Upper lobe of left lung (tissue), 6 donors: Measurements from ENCODE around the gene CXCL3. TPM values are rescaled to one million over a fixed set of nuclear protein-coding genes. Genes with fewer than 3 reads are reported as not detected.

Source experiments
- ATAC-seq, 2 donors: fragments of 200-7000 bp; cut with Tn5 transposase; one replicate each; pipeline ENCODE4 v1.9.1; 2022; ENCODE audit warnings: mild to moderate bottlenecking in 2 of 2, moderate library complexity in 2 of 2; ENCODE audit not compliant: low FRiP score in 2 of 2
- DNase-seq, 2 donors: peaks; one replicate each; pipeline ENCODE4 v3.0.0-alpha.2; 2019 to 2020
- H3K27ac ChIP-seq, 4 donors: fragments of 200-600 bp; sonication (generic); one replicate each; pipeline ENCODE4 v1.5.1; 2016 to 2019
- H3K27me3 ChIP-seq, 4 donors: fragments of 200-600 bp; sonication (generic); one replicate each; pipeline ENCODE4 v1.5.1; 2017 to 2019
- H3K36me3 ChIP-seq, 4 donors: fragments of 200-600 bp; sonication (generic); one replicate each; pipeline ENCODE4 v1.5.1; 2016 to 2019
- H3K4me1 ChIP-seq, 4 donors: fragments of 200-600 bp; sonication (generic); one replicate each; pipeline ENCODE4 v1.5.1; 2018 to 2019
- H3K4me3 ChIP-seq, 4 donors: fragments of 200-600 bp; sonication (generic); one replicate each; pipeline ENCODE4 v1.5.1; 2017 to 2019; ENCODE audit warnings: mild to moderate bottlenecking in 2 of 4, moderate library complexity in 1 of 4
- H3K9me3 ChIP-seq, 4 donors: fragments of 200-600 bp; sonication (generic); one replicate each; pipeline ENCODE4 v1.5.1; 2018 to 2019
- CTCF ChIP-seq, 6 experiments: fragments of 450-650 bp in 4 of 6; fragments of 200-600 bp in 2 of 6; sonication (generic) in 2 of 6; IDR thresholded peaks; one replicate each; pipeline ENCODE4 v1.5.1; 2016 to 2019; ENCODE audit warnings: antibody characterized with exemption in 6 of 6
- EP300 ChIP-seq, 4 donors: sonication (generic); formaldehyde crosslinking; IDR thresholded peaks; one replicate each; pipeline ENCODE4 v1.5.1; 2017; ENCODE audit warnings: antibody characterized with exemption in 4 of 4, control low read depth in 2 of 4
- POLR2A ChIP-seq, 4 donors: fragments of 450-650 bp; IDR thresholded peaks; one replicate each; pipeline ENCODE4 v1.5.1; 2016 to 2017; ENCODE audit warnings: antibody characterized with exemption in 4 of 4, mild to moderate bottlenecking in 2 of 4
- POLR2AphosphoS5 ChIP-seq, 2 donors: sonication (generic); formaldehyde crosslinking; IDR thresholded peaks; one replicate each; pipeline ENCODE4 v1.5.1; 2017; ENCODE audit warnings: antibody characterized with exemption in 2 of 2
- WGBS, 2 donors: methylation state at CpG; one replicate each; pipeline ENCODE4 v1.1.5; 2017 to 2018; 5-methylcytosine and 5-hydroxymethylcytosine counted together
- total RNA-seq, 6 donors: library from RNA; depleted of rRNA in 4 of 6; stranded (reverse); fragments of >200 nt in 4 of 6; gene quantifications; one replicate each; pipeline versions ENCODE4 v1.1.0 to v1.2.1, GENCODE V29; 2016 to 2021
- donor health status: DM: no; HTN: no; CAD: no; lungs with moderate emphysema.
- donor health status: DM: no; HTN: yes; CAD: no; lungs with severe emphysema.

The CXCL3 gene
- total RNA-seq, 6 donors from 2014 or later: 10.0 to 22.4 (median 16.4) TPM

- Histone ChIP-seq H3K27ac (no peak overlapping the region), H3K4me1 (peaks cover 0 to 3% (median 0%) of the 10 kb centered on the region in 4 donors), H3K9me3 (no peaks in the 10 kb centered on the region), H3K27me3 (no peaks in the 10 kb centered on the region), H3K4me3 (no peak overlapping the region), H3K36me3 (no peaks in the 10 kb centered on the region)
- whole genome bisulfite sequencing, 2 donors: 64 to 73% methylated on average over 2 of the region's 2 CpGs
- ATAC-seq (peak in 1 of 2 donors; percentile 94), DNase-seq (no peak)
- TF ChIP-seq CTCF (IDR thresholded peaks at IDR 0.05): no peak
- peak in 1 of 4 donors; percentile 11 for TF ChIP-seq EP300 (IDR thresholded peaks at IDR 0.05)
These were observed 32.4 kb downstream of the CXCL3 start for GRCh38 chr4:74006009-74006476.

GRCh38 chr4:74005528-74005927 lies 33.0 kb downstream of the CXCL3 start:
- Histone ChIP-seq H3K27ac (no peak overlapping the region), H3K36me3 (no peaks in the 10 kb centered on the region), H3K4me3 (no peak overlapping the region), H3K4me1 (peaks cover 0 to 3% (median 0%) of the 10 kb centered on the region in 4 donors), H3K27me3 (no peaks in the 10 kb centered on the region), H3K9me3 (no peaks in the 10 kb centered on the region)
- DNase-seq (no peak), ATAC-seq (peak in 1 of 2 donors; percentile 34)
- 20 to 35% methylated on average over 3 of the region's 3 CpGs for WGBS, 2 donors
- no peak for TF ChIP-seq POLR2A (IDR thresholded peaks at IDR 0.05)

- ATAC-seq (no peak), DNase-seq (no peak)
- H3K27me3 ChIP-seq: no peaks in the 10 kb centered on the region
- peaks cover 0 to 3% (median 0%) of the 10 kb centered on the region in 4 donors for H3K4me1 ChIP-seq
- no peak for TF ChIP-seq POLR2A (IDR thresholded peaks at IDR 0.05)
- TF ChIP-seq CTCF (IDR thresholded peaks at IDR 0.05): no peak
- TF ChIP-seq POLR2AphosphoS5 (IDR thresholded peaks at IDR 0.05): no peak
- no peak for TF ChIP-seq EP300 (IDR thresholded peaks at IDR 0.05)
- H3K36me3 ChIP-seq: no peaks in the 10 kb centered on the region
- no peak overlapping the region for H3K4me3 ChIP-seq
- WGBS, 2 donors: 49 to 54% methylated on average over 4 of the region's 4 CpGs
- H3K9me3 ChIP-seq: no peaks in the 10 kb centered on the region
- H3K27ac ChIP-seq: no peak overlapping the region
These were observed 33.8 kb downstream of the CXCL3 start for GRCh38 chr4:74004668-74005067.

GRCh38 chr4:74000301-74000700 lies 38.2 kb downstream of the CXCL3 start:
- peaks cover 7 to 11% (median 8%) of the 10 kb centered on the region in 4 donors for H3K4me1 ChIP-seq
- ATAC-seq (no peak), DNase-seq (no peak)
- no peak overlapping the region for H3K27ac ChIP-seq
- TF ChIP-seq POLR2AphosphoS5 (IDR thresholded peaks at IDR 0.05) (no peak), POLR2A (IDR thresholded peaks at IDR 0.05) (no peak)
- no peak overlapping the region for H3K4me3 ChIP-seq
- no peaks in the 10 kb centered on the region for H3K9me3 ChIP-seq
- 83 to 85% methylated on average over 6 of the region's 6 CpGs for WGBS, 2 donors
- no peaks in the 10 kb centered on the region for H3K36me3 ChIP-seq
- no peaks in the 10 kb centered on the region for H3K27me3 ChIP-seq

- WGBS, 2 donors: 12 to 20% methylated on average over 21 to 46 of the region's 46 CpGs
- ATAC-seq: peak; percentile 76 to 84
These were observed 40.2 kb downstream of the CXCL3 start, which contains the start of gene CXCL5 for GRCh38 chr4:73998040-73999011. CXCL5 (minus strand) TSS chr4:73998677; CDS start chr4:73998581, 96 bp downstream.

More at GRCh38 chr4:73998040-73999011, 40.2 kb downstream of the CXCL3 start, which contains the start of gene CXCL5:
- peak; percentile 60 to 89 for DNase-seq
- Histone ChIP-seq H3K36me3 (no peaks in the 10 kb centered on the region), H3K27ac (peak within 1 kb of the TSS in 1 of 4 donors; percentile 2), H3K27me3 (no peaks in the 10 kb centered on the region), H3K4me3 (peak within 1 kb of the TSS in 3 of 4 donors; percentile 24 to 37 (median 33)), H3K4me1 (peaks cover 7 to 11% (median 8%) of the 10 kb centered on the region in 4 donors), H3K9me3 (no peaks in the 10 kb centered on the region)
- peak in 1 of 4 donors; percentile 24 for TF ChIP-seq POLR2A (IDR thresholded peaks at IDR 0.05)
- peak in 1 of 6 experiments; percentile 19 for TF ChIP-seq CTCF (IDR thresholded peaks at IDR 0.05)
- no peak for TF ChIP-seq EP300 (IDR thresholded peaks at IDR 0.05)
